ENCODE data around the gene HLCS. TPM values are rescaled to one million over a fixed set of nuclear protein-coding genes. Genes with fewer than 3 reads are reported as not detected.
"Not testable (repeated sequence)": the region's sequence is repeated elsewhere in the genome, so short reads cannot be mapped to it uniquely, and the experiment has no call there.

Gene HLCS
- total and polyA plus RNA-seq, 2 of the 8 experiments (the other 6 are each of a cell fraction or from before 2014, with no cell fraction given): 4.7 to 12.2 TPM

DNA sequence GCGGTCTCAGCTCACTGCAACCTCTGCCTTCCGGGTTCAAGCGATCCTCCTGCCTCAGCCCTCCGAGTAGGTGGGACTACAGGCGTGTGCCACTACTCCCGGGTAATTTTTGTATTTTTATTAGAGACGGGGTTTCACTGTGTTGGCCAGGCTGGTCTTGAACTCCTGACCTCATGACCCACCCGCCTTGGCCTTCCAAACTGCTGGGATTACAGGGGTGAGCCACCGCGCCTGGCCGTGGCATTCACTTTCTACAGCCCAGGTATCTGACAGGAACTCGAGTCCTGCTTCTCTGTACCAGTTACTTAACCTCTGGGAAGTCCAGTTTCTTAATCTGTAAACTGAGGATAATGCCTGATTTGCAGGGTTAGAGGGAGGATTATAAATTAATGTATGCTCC, 36.4 kb upstream of the HLCS start:
- H2AFZ ChIP-seq (ENCODE audit: low read length); H4K5ac ChIP-seq (ENCODE audit: insufficient read length, low read depth, low read length); H3K56ac ChIP-seq (replicated peaks; ENCODE audit: insufficient read length, low read depth, low read length); H2BK120ac ChIP-seq (replicated peaks; ENCODE audit: low read depth, low read length); H2AK5ac ChIP-seq (ENCODE audit: low read depth, low read length); H3K36me3 ChIP-seq (ENCODE audit: control insufficient read depth in 2 of 4, insufficient read depth in 4 of 4, low read length in 3 of 4); H4K20me1 ChIP-seq (replicated peaks in 1 of 2; ENCODE audit: control insufficient read depth in 1 of 2, insufficient read depth in 2 of 2, low read length in 2 of 2); H3K4me3 ChIP-seq (ENCODE audit: extremely low read depth in 1 of 4, insufficient read depth in 2 of 4, low read depth in 3 of 4, low read length in 4 of 4); POLR2A ChIA-PET (ENCODE audit: partially characterized antibody); H3K27ac ChIP-seq (ENCODE audit: low read depth, low read length); H3K14ac ChIP-seq (ENCODE audit: insufficient read length); H3K4me2 ChIP-seq (ENCODE audit: insufficient read depth in 1 of 2, low read depth in 2 of 2, low read length in 2 of 2); H2BK20ac ChIP-seq (ENCODE audit: low read length); H3K79me1 ChIP-seq (ENCODE audit: low read depth, low read length); H3K4ac ChIP-seq (replicated peaks; ENCODE audit: insufficient read length, low read depth, low read length); DNase-seq (ENCODE audit: low read depth in 1 of 2, low spot score in 2 of 2); H2BK15ac ChIP-seq (ENCODE audit: low read length); H4K8ac ChIP-seq (ENCODE audit: extremely low read depth, insufficient read depth, low read length); H4K91ac ChIP-seq (replicated peaks; ENCODE audit: insufficient read length, low read length); H3K18ac ChIP-seq (ENCODE audit: extremely low read depth, low read length); H3K4me1 ChIP-seq (replicated peaks in 1 of 4; ENCODE audit: control insufficient read depth in 3 of 4, insufficient read depth in 4 of 4, low read length in 3 of 4); FAIRE-seq; H3K79me2 ChIP-seq (ENCODE audit: control insufficient read depth in 1 of 2, insufficient read depth in 2 of 2, low read length in 2 of 2); H3K9ac ChIP-seq (replicated peaks in 1 of 4; ENCODE audit: extremely low read depth in 1 of 4, low read depth in 3 of 4, low read length in 3 of 4); H3K9me3 ChIP-seq (ENCODE audit: insufficient read depth in 2 of 2, low read depth in 1 of 2, low read length in 1 of 2); H2BK5ac ChIP-seq (ENCODE audit: low read depth, low read length); H3K23ac ChIP-seq (ENCODE audit: insufficient read length); H2BK12ac ChIP-seq (ENCODE audit: low read depth, low read length): not testable (repeated sequence)
- WGBS, 2 experiments (ENCODE audit: extremely low coverage in 1 of 2, insufficient coverage in 1 of 2, insufficient read length in 1 of 2, insufficient replicate concordance in 2 of 2, low coverage in 1 of 2, low lambda C conversion rate in 2 of 2, missing lambda C conversion rate in 1 of 2): 95% methylated on average over 9 of the region's 12 CpGs; no CpG with 5 or more reads in 1 of the 2 experiments
- CTCF ChIA-PET (ENCODE audit: partially characterized antibody): interaction anchor here (0.9 to 1.3 kb wide), 4 partner anchors 9 to 37 kb away, joined by 3 to 5 read pairs (median 4); no protein-coding TSS in a partner anchor
- H3K27me3 ChIP-seq (replicated peaks in 1 of 4; ENCODE audit: control insufficient read depth in 3 of 4, extremely low read depth in 1 of 4, insufficient read depth in 3 of 4, low read length in 3 of 4): peaks cover 5 to 25% (median 19%) of the 10 kb centered on the region in 4 experiments
- peaks cover 12% of the 10 kb centered on the region; the same call in 1 of the 2 replicates for H3K23me2 ChIP-seq (ENCODE audit: low read depth, low read length)

All from H1 (cell line).